Subcutaneous abdominal adipose tissue (tissue), 5 donors: ENCODE measurements around the gene ECM2.
A peak's percentile ranks its signal among the peaks of the same experiment; 100 is the strongest.

Experiments used
- H3K27ac ChIP-seq: one replicate; pipeline ENCODE4 v1.7.0; 2013; ENCODE audit warnings: low read depth, mild to moderate bottlenecking, inconsistent platforms, low read length, moderate library complexity
- H3K27me3 ChIP-seq, 5 donors: one replicate each; pipeline ENCODE4 v1.7.0; 2013; ENCODE audit warnings: low read length in 5 of 5, inconsistent platforms in 1 of 5; ENCODE audit not compliant: control insufficient read depth in 5 of 5, insufficient read depth in 4 of 5
- H3K36me3 ChIP-seq, 5 donors: one replicate each; pipeline ENCODE4 v1.7.0; 2013; ENCODE audit warnings: low read length in 5 of 5; ENCODE audit not compliant: control insufficient read depth in 5 of 5, insufficient read depth in 5 of 5
- H3K4me1 ChIP-seq, 5 donors: one replicate each; pipeline ENCODE4 v1.7.0; 2013; ENCODE audit warnings: low read length in 5 of 5, mild to moderate bottlenecking in 3 of 5, moderate library complexity in 1 of 5; ENCODE audit not compliant: control insufficient read depth in 5 of 5, insufficient read depth in 5 of 5
- H3K4me3 ChIP-seq, 5 donors: one replicate each; pipeline ENCODE4 v1.7.0; 2013; ENCODE audit warnings: low read length in 5 of 5, low read depth in 1 of 5
- H3K9ac ChIP-seq, 5 donors: one replicate each; pipeline ENCODE4 v1.7.0; 2013; ENCODE audit warnings: low read length in 5 of 5, mild to moderate bottlenecking in 4 of 5, moderate library complexity in 3 of 5
- H3K9me3 ChIP-seq, 5 donors: one replicate each; pipeline ENCODE4 v1.7.0; 2013; ENCODE audit warnings: low read length in 5 of 5; ENCODE audit not compliant: control insufficient read depth in 5 of 5
- donor health status: healthy.
- donor health status: healthy.
- donor health status: healthy.
- donor health status: healthy.
- donor health status: healthy.

ECM2 gene

GRCh38 chr9:92488681-92489550, 46.9 kb downstream of the ECM2 start:
- H3K4me3 ChIP-seq = no peak overlapping the region
- no peak overlapping the region for H3K27ac ChIP-seq
- H3K36me3 ChIP-seq = peaks cover 4 to 10% (median 7%) of the 10 kb centered on the region in 5 donors
- H3K9me3 ChIP-seq = no peaks in the 10 kb centered on the region
- peak overlapping the region in 1 of 5 donors; percentile 65 for H3K9ac ChIP-seq
- no peaks in the 10 kb centered on the region for H3K27me3 ChIP-seq
- H3K4me1 ChIP-seq = peaks cover 0 to 15% (median 10%) of the 10 kb centered on the region in 5 donors

GRCh38 chr9:92486371-92486770, 49.4 kb downstream of the ECM2 start:
- no peaks in the 10 kb centered on the region for H3K9me3 ChIP-seq
- peaks cover 0 to 19% (median 15%) of the 10 kb centered on the region in 5 donors for H3K4me1 ChIP-seq

DNA sequence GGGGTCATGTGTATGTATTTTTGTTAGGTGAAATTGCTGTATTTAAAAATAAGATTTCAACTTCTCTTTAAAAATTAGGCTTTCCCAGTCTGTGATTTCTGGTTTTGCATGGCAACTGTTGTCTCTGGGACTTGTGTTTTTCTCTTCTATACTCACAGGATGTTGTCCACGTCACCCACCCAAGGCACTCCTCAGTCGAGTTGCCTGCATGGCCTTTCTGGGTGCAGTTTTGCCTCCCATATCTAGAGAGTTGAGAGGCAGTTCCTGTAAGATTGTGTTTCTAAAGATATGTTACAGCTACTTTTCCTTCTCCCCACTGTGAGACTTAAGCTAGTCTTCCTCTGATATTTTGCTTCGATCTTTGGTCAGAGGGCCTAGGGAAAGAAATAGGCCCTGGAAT, 51.2 kb downstream of the ECM2 start:
- peaks cover 0 to 24% (median 17%) of the 10 kb centered on the region in 5 donors for H3K4me1 ChIP-seq
- H3K36me3 ChIP-seq = no peaks in the 10 kb centered on the region
- no peaks in the 10 kb centered on the region for H3K9me3 ChIP-seq
- H3K9ac ChIP-seq = no peak overlapping the region
- no peaks in the 10 kb centered on the region for H3K27me3 ChIP-seq
- no peak overlapping the region for H3K4me3 ChIP-seq
- H3K27ac ChIP-seq = no peak overlapping the region

More at GRCh38 chr9:92486371-92486770, 49.4 kb downstream of the ECM2 start:
- H3K27me3 ChIP-seq = no peaks in the 10 kb centered on the region
- H3K27ac ChIP-seq = no peak overlapping the region
- H3K4me3 ChIP-seq = no peak overlapping the region
- no peak overlapping the region for H3K9ac ChIP-seq
- H3K36me3 ChIP-seq = no peaks in the 10 kb centered on the region

GRCh38 chr9:92483627-92484545, 51.9 kb downstream of the ECM2 start:
- Histone ChIP-seq H3K9ac (no peak overlapping the region), H3K27ac (no peak overlapping the region), H3K36me3 (no peaks in the 10 kb centered on the region), H3K4me1 (peaks cover 0 to 17% (median 11%) of the 10 kb centered on the region in 5 donors), H3K27me3 (no peaks in the 10 kb centered on the region), H3K4me3 (no peak overlapping the region), H3K9me3 (no peaks in the 10 kb centered on the region)

- peaks cover 0 to 16% (median 9%) of the 10 kb centered on the region in 5 donors for H3K4me1 ChIP-seq
- H3K9ac ChIP-seq = no peak overlapping the region
- H3K36me3 ChIP-seq = no peaks in the 10 kb centered on the region
- H3K27ac ChIP-seq = no peak overlapping the region
- H3K9me3 ChIP-seq = no peaks in the 10 kb centered on the region
- no peaks in the 10 kb centered on the region for H3K27me3 ChIP-seq
- peak overlapping the region in 1 of 5 donors; percentile 54 for H3K4me3 ChIP-seq
Measured at GRCh38 chr9:92482805-92483204, 53.0 kb downstream of the ECM2 start.

DNA sequence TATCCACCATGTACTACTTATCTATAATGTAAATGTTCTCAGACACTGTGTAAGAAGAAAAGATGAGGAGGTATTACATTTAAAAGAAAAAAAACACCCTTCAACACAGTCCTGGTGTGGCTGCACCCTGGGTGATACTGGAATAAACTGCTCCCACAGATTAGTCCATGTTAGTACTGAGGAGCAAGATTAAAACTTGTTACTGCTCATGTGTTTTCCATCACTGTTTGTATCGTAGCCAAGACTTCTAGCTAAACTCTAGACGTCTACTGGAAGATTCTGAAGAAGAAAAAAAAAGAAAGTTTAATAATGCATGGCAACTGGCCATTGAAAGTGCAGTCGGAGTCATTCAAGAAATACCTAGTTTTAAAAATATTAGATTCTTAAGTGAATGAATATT, 53.5 kb downstream of the ECM2 start, which contains the start of gene ASPN:
Gene ASPN, minus strand, starts transcription at position 178 of the 400 bp plus-strand sequence.
- H3K27ac ChIP-seq = peak within 1 kb of the TSS; percentile 43
- H3K4me1 ChIP-seq = peaks cover 0 to 16% (median 9%) of the 10 kb centered on the region in 5 donors
- H3K4me3 ChIP-seq = peak within 1 kb of the TSS in 3 of 5 donors; percentile 25 to 55 (median 42)

DNA sequence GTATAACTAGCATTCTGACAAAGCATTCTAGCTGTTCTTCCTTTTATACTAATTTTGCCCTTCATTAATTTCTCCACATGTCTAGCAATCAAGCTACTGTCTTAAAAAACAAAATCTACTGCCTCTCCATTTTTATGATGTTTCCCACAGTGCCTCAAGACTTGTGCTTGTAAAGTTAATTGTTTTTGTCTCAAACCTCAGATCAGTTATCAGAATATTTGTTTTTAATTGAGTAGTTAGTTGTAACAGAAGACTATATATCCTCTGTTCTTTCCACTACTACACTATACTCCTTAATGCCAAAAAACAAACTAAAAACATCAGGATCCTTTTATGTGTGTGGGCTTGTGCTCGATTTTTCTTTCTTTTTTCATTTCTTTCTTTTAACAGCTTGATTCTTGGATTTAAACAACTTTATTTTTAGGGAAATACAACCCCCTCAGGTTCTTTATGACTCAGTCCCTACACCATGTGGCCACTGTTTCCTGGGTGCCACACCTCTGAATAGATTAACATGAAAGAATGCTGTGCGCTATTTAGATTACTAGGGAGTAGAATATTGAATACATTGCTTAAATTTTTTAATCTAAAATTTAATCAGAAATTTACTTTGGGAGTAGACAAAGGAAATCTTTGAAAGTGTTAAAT, 54.7 kb downstream of the ECM2 start:
- H3K27ac ChIP-seq = peak overlapping the region; percentile 43
- no peaks in the 10 kb centered on the region for H3K36me3 ChIP-seq
- H3K27me3 ChIP-seq = no peaks in the 10 kb centered on the region
- H3K4me3 ChIP-seq = peak overlapping the region in 4 of 5 donors; percentile 25 to 55 (median 35)
- H3K4me1 ChIP-seq = peaks cover 0 to 16% (median 9%) of the 10 kb centered on the region in 5 donors
- H3K9me3 ChIP-seq = no peaks in the 10 kb centered on the region
- peak overlapping the region in 2 of 5 donors; percentile 5 to 31 for H3K9ac ChIP-seq

More for the DNA sequence above, 53.5 kb downstream of the ECM2 start, which contains the start of gene ASPN:
- no peaks in the 10 kb centered on the region for H3K27me3 ChIP-seq
- no peaks in the 10 kb centered on the region for H3K36me3 ChIP-seq
- H3K9ac ChIP-seq = peak within 1 kb of the TSS in 1 of 5 donors; percentile 2
- H3K9me3 ChIP-seq = no peaks in the 10 kb centered on the region

DNA sequence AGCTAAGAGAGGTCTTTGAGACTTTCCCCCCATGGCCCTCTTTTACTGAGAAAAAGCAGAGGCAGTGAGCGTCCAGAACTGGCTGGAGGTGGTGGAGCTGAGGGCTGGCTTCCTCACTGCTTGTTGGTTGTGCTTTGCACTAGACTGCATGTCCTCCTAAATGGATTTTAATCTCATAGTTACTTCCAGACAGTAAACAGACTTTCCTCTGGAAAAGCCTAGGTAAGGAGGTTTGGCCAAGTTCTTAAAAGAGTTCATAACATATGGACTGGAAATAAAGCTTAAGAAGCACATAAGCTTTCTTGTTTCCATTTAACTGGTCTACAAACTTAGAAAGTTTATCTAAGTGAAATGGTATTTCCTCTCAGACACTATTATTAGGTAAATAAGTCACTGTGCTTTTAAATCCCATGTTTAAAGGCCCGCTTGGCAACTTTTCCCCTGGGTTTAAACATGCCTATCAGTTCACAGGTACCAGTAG, 55.5 kb downstream of the ECM2 start:
- Histone ChIP-seq H3K9me3 (no peaks in the 10 kb centered on the region), H3K27me3 (no peaks in the 10 kb centered on the region), H3K4me3 (peak overlapping the region in 4 of 5 donors; percentile 25 to 55 (median 35)), H3K27ac (peak overlapping the region; percentile 43), H3K9ac (peak overlapping the region in 1 of 5 donors; percentile 35), H3K36me3 (no peaks in the 10 kb centered on the region), H3K4me1 (peaks cover 0 to 16% (median 9%) of the 10 kb centered on the region in 5 donors)

DNA sequence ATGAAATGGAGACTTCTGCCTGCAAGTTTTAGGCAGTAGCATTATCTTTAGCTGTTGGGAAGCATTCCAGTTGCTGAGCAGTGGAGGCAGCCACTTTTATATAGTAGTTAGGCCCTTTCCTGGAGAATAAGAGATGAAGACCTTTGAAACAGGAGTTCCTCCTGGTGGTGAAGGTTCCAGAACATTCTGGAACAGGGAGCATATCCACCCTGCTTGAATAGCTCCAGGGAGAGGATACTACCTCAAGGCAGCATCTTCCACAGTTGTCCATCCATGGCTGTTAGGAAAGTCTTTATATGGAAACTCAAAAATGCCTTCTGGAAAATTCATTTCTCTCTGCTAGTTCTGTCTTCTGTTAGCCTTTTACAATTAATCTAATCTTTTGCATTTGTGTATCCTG, 56.4 kb downstream of the ECM2 start:
- Histone ChIP-seq H3K9ac (no peak overlapping the region), H3K4me3 (no peak overlapping the region), H3K4me1 (peaks cover 0 to 16% (median 9%) of the 10 kb centered on the region in 5 donors), H3K27me3 (no peaks in the 10 kb centered on the region), H3K36me3 (no peaks in the 10 kb centered on the region), H3K27ac (no peak overlapping the region), H3K9me3 (no peaks in the 10 kb centered on the region)
